Measurements from ENCODE around the gene HIGD2A. TPM values are rescaled to one million over a fixed set of nuclear protein-coding genes. Genes with fewer than 3 reads are reported as not detected.

HIGD2A gene
- total RNA-seq, 1 donor from 2014 or later: 103 TPM

- Mint-ChIP-seq H3K9me3 (ENCODE audit: unreplicated experiment) (no peaks in the 10 kb centered on the region), H3K36me3 (ENCODE audit: low read depth, unreplicated experiment) (peaks cover 23% of the 10 kb centered on the region)
- H4K20me1 ChIP-seq (ENCODE audit: insufficient read depth, low read length): peaks cover 69% of the 10 kb centered on the region
Measured at GRCh38 chr5:176355400-176356178, 33.0 kb upstream of the HIGD2A start.

GRCh38 chr5:176356179-176356566 is 32.4 kb upstream of the HIGD2A start:
- H3K79me2 ChIP-seq (ENCODE audit: insufficient read depth, low read length): peaks cover 90% of the 10 kb centered on the region
- H3K4me3 ChIP-seq (ENCODE audit: insufficient read depth, low read depth, low read length): no peak overlapping the region
- H3K9ac ChIP-seq (ENCODE audit: low read length): no peak overlapping the region
- TF ChIP-seq EZH2 (IDR thresholded peaks at IDR 0.05; ENCODE audit: insufficient read depth, low read length): no peak
- TF ChIP-seq CTCF (IDR thresholded peaks at IDR 0.05; ENCODE audit: insufficient read depth, low read depth, low read length): no peak
- Mint-ChIP-seq H3K9me3 (ENCODE audit: unreplicated experiment) (no peaks in the 10 kb centered on the region), H3K36me3 (ENCODE audit: low read depth, unreplicated experiment) (peaks cover 23% of the 10 kb centered on the region), H3K27ac (ENCODE audit: unreplicated experiment) (no peak overlapping the region), H3K4me3 (ENCODE audit: unreplicated experiment) (no peak overlapping the region), H3K27me3 (ENCODE audit: low read depth, unreplicated experiment) (no peaks in the 10 kb centered on the region), H3K4me1 (ENCODE audit: low read depth, unreplicated experiment) (peaks cover 6% of the 10 kb centered on the region)
- DNase-seq (ENCODE audit: low read depth): no peak
- peaks cover 33% of the 10 kb centered on the region for H3K36me3 ChIP-seq (ENCODE audit: insufficient read depth, low read length)
- no peaks in the 10 kb centered on the region for H3K4me1 ChIP-seq (ENCODE audit: insufficient read depth, low read length)
- H4K20me1 ChIP-seq (ENCODE audit: insufficient read depth, low read length): peaks cover 70% of the 10 kb centered on the region
- no peak overlapping the region for H3K4me2 ChIP-seq (ENCODE audit: low read length)
- no peaks in the 10 kb centered on the region for H3K27me3 ChIP-seq (ENCODE audit: insufficient read depth, low read length)
- no peak overlapping the region for H2AFZ ChIP-seq (ENCODE audit: low read depth, low read length)
- FAIRE-seq: no peak
- no peak overlapping the region for H3K27ac ChIP-seq (ENCODE audit: low read depth, low read length)
- no peaks in the 10 kb centered on the region for H3K9me3 ChIP-seq (ENCODE audit: insufficient read depth, low read depth, low read length)

More at GRCh38 chr5:176355400-176356178, 33.0 kb upstream of the HIGD2A start:
- H3K9ac ChIP-seq (ENCODE audit: low read length): no peak overlapping the region
- TF ChIP-seq EZH2 (IDR thresholded peaks at IDR 0.05; ENCODE audit: insufficient read depth, low read length) (no peak), CTCF (IDR thresholded peaks at IDR 0.05; ENCODE audit: insufficient read depth, low read depth, low read length) (no peak)
- Mint-ChIP-seq H3K4me3 (ENCODE audit: unreplicated experiment) (no peak overlapping the region), H3K4me1 (ENCODE audit: low read depth, unreplicated experiment) (peaks cover 6% of the 10 kb centered on the region), H3K27ac (ENCODE audit: unreplicated experiment) (no peak overlapping the region), H3K27me3 (ENCODE audit: low read depth, unreplicated experiment) (no peaks in the 10 kb centered on the region)
- H2AFZ ChIP-seq (ENCODE audit: low read depth, low read length): no peak overlapping the region
- H3K27me3 ChIP-seq (ENCODE audit: insufficient read depth, low read length): no peaks in the 10 kb centered on the region
- FAIRE-seq: no peak
- H3K4me1 ChIP-seq (ENCODE audit: insufficient read depth, low read length): no peaks in the 10 kb centered on the region
- no peak overlapping the region for H3K4me2 ChIP-seq (ENCODE audit: low read length)
- no peak overlapping the region for H3K4me3 ChIP-seq (ENCODE audit: insufficient read depth, low read depth, low read length)
- no peak for DNase-seq (ENCODE audit: low read depth)
- no peak overlapping the region for H3K27ac ChIP-seq (ENCODE audit: low read depth, low read length)
- H3K36me3 ChIP-seq (ENCODE audit: insufficient read depth, low read length): peaks cover 34% of the 10 kb centered on the region
- H3K9me3 ChIP-seq (ENCODE audit: insufficient read depth, low read depth, low read length): no peaks in the 10 kb centered on the region
- H3K79me2 ChIP-seq (ENCODE audit: insufficient read depth, low read length): peaks cover 89% of the 10 kb centered on the region

GRCh38 chr5:176359658-176360057 is 28.9 kb upstream of the HIGD2A start:
- Mint-ChIP-seq H3K4me1 (ENCODE audit: low read depth, unreplicated experiment) (peaks cover 4% of the 10 kb centered on the region), H3K27me3 (ENCODE audit: low read depth, unreplicated experiment) (peaks cover 3% of the 10 kb centered on the region), H3K9me3 (ENCODE audit: unreplicated experiment) (no peaks in the 10 kb centered on the region), H3K4me3 (ENCODE audit: unreplicated experiment) (peak overlapping the region; percentile 96), H3K36me3 (ENCODE audit: low read depth, unreplicated experiment) (peaks cover 6% of the 10 kb centered on the region), H3K27ac (ENCODE audit: unreplicated experiment) (no peak overlapping the region)
- no peaks in the 10 kb centered on the region for H3K9me3 ChIP-seq (ENCODE audit: insufficient read depth, low read depth, low read length)
- no peak overlapping the region for H3K9ac ChIP-seq (ENCODE audit: low read length)
- DNase-seq (ENCODE audit: low read depth) (no peak), FAIRE-seq (no peak)
- H3K36me3 ChIP-seq (ENCODE audit: insufficient read depth, low read length): peaks cover 17% of the 10 kb centered on the region
- no peaks in the 10 kb centered on the region for H3K27me3 ChIP-seq (ENCODE audit: insufficient read depth, low read length)
- TF ChIP-seq CTCF (IDR thresholded peaks at IDR 0.05; ENCODE audit: insufficient read depth, low read depth, low read length) (no peak), EZH2 (IDR thresholded peaks at IDR 0.05; ENCODE audit: insufficient read depth, low read length) (no peak)
- H3K27ac ChIP-seq (ENCODE audit: low read depth, low read length): no peak overlapping the region
- H3K4me3 ChIP-seq (ENCODE audit: insufficient read depth, low read depth, low read length): no peak overlapping the region
- peaks cover 3% of the 10 kb centered on the region for H3K4me1 ChIP-seq (ENCODE audit: insufficient read depth, low read length)
- H2AFZ ChIP-seq (ENCODE audit: low read depth, low read length): no peak overlapping the region
- H4K20me1 ChIP-seq (ENCODE audit: insufficient read depth, low read length): peaks cover 44% of the 10 kb centered on the region
- peaks cover 64% of the 10 kb centered on the region for H3K79me2 ChIP-seq (ENCODE audit: insufficient read depth, low read length)
- peak overlapping the region; percentile 90 for H3K4me2 ChIP-seq (ENCODE audit: low read length)

All from astrocyte (in vitro differentiated cells and primary cell).